LNCaP clone FGC (cell line): Measurements from ENCODE around the gene PXDC1.

ENCODE experiments used
- DNase-seq: peaks from one replicate; pipeline ENCODE4 v3.0.0-alpha.2; 2011; ENCODE audit warnings: low read depth
- H3K4me3 ChIP-seq: 2 replicates; pipeline ENCODE4 v1.5.1; 2011; ENCODE audit warnings: mild to moderate bottlenecking, low read depth, low read length, control low read depth
- CTCF ChIP-seq: IDR thresholded peaks from 2 replicates; pipeline ENCODE4 v1.5.1; 2012; ENCODE audit warnings: mild to moderate bottlenecking; ENCODE audit not compliant: control insufficient read depth, insufficient read depth; ENCODE audit errors: extremely low read depth

PXDC1 gene

DNA sequence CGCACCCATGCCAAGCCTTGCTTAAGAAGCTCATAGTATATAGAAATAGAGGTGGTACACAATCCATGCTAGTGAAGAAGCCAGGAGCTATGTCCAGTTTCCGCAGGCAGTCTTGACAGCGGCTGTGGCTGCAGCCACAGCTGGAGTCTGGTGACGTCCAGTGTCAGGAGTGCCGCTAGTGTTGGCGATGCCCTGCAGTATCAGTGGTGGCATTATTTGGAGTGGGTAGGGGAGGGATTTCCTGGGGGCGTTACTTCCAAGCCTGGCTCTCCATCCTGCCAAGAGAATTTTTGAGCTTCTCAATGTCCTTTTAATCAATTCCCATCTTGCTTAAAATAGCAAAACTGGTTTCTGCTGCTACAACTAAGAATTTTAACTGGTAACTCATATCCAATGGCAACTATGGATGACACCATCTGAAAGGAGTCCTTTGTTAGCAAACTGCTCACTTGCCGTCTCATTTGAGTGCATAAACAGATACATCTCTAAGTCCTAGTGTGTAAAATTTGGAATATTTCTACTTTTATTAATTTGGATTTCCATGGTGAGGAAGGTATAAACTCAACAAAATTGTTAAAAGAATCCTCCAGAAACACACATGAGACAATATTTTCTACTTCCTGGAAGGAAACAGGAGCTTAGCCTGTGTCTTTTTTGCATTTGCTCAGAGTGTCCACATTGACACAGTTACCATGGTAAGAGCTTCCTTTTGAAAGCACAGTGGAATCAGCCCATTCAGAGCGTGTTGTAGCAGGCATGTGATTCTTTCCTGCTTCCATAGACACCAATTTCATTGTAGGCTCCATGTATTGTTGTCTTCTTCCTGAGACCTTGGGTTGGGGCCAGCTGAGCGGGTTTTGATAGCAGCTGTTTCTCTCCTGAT, 44.6 kb upstream of the PXDC1 start:
- no peak overlapping the region for H3K4me3 ChIP-seq
- no peak for DNase-seq
- TF ChIP-seq CTCF = no peak

DNA sequence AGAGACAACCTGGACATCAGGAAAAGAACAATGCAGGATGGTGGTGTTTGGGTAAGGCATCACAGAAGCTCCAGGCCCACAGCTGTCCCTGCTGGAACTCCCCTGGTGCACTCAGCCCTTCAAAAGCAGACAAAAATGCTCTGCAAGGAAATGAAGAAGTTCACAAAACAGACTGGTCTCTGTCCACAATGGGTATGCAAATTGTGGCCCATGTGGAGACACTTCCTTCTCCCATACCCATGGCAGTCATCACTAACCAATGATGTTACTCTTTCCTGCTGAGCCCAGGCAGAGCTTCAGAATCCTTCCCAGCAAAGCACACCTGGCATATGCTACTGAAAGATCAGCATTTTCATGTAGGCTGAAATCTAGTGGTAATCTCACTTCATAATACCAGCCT, 42.6 kb upstream of the PXDC1 start:
- H3K4me3 ChIP-seq = no peak overlapping the region
- TF ChIP-seq CTCF = no peak
- no peak for DNase-seq

DNA sequence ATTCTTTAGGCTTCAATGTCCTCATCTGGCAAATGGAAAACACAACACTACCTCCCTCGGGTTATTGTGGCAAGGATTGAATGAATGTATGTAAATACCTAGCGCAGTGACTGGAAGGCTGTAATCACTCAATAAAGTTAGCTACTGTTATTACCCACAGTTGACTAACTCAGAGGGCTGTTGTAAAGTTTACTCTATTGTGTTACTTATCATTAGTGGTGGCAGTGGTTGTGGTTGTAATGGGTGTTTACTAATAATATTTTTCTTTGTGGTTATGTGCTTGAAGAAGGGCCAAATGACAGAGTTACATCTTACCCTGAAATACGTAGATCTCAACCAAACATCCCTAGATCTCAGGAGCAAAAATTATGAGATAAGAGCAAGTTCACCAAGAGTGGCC, 42.0 kb upstream of the PXDC1 start:
- no peak for DNase-seq
- TF ChIP-seq CTCF = no peak
- H3K4me3 ChIP-seq = no peak overlapping the region

GRCh38 chr6:3791526-3792203, 40.2 kb upstream of the PXDC1 start:
- no peak for TF ChIP-seq CTCF

DNA sequence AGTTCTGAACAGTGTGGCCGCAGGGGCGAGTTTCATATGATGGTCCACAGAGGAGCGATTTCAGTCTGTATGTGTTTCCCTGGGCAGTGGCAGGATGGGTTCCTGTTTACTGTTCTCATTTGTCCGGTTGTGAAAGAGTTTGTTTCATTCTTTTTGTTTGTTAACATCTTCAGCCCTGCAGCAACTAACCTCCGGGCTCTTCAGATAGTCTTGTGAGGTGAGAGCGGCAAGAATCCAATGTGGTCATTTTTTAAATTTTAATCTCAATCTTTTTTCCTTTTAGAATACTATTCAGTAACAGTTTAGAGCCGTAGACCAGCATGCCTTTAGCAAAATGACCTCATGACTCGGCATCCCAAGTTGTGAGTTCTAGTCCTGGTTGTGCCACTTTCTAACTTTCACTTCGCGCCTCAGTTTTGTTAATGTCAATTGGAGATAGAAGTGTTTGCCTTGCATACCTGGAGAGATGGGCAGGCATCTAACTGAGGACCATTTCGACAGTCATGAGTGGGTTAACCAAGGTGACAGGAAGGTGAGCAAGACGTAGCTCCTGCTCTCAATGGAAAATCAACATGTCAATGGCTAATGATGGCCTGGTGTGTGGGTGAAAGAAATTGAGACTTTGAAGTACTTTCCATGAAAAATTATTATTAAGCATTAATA, 38.5 kb upstream of the PXDC1 start:
- no peak for DNase-seq
- no peak overlapping the region for H3K4me3 ChIP-seq
- TF ChIP-seq CTCF = no peak

More at GRCh38 chr6:3791526-3792203, 40.2 kb upstream of the PXDC1 start:
- no peak for DNase-seq
- H3K4me3 ChIP-seq = no peak overlapping the region

GRCh38 chr6:3789018-3789895, 37.7 kb upstream of the PXDC1 start:
- no peak for TF ChIP-seq CTCF
- no peak for DNase-seq
- H3K4me3 ChIP-seq = no peak overlapping the region
